Peyer's patch (tissue), 4 donors: ENCODE results near the gene NTSR2. TPM values are rescaled to one million over a fixed set of nuclear protein-coding genes. Genes with fewer than 3 reads are reported as not detected.

Experiments
- DNase-seq, 3 donors: peaks; one replicate each; pipeline ENCODE4 v3.0.0-alpha.2; 2017 to 2019
- H3K27ac ChIP-seq, 4 donors: fragments of 200-600 bp; sonication (generic); one replicate each; pipeline ENCODE4 v1.5.1; 2016 to 2019
- H3K27me3 ChIP-seq, 2 donors: fragments of 200-600 bp; sonication (generic); one replicate each; pipeline ENCODE4 v1.5.1; 2019
- H3K36me3 ChIP-seq, 3 donors: fragments of 200-600 bp; sonication (generic); one replicate each; pipeline ENCODE4 v1.5.1; 2016 to 2019
- H3K4me1 ChIP-seq, 4 donors: fragments of 200-600 bp; sonication (generic); one replicate each; pipeline ENCODE4 v1.5.1; 2016 to 2019
- H3K4me3 ChIP-seq, 4 donors: fragments of 200-600 bp; sonication (generic); 1 replicate in 3 of 4; 2 replicates in 1 of 4; pipeline ENCODE4 v1.5.1; 2016 to 2019; ENCODE audit warnings: mild to moderate bottlenecking in 1 of 4
- H3K9me3 ChIP-seq, 4 donors: fragments of 200-600 bp; sonication (generic); one replicate each; pipeline ENCODE4 v1.5.1; 2016 to 2019; ENCODE audit warnings: mild to moderate bottlenecking in 1 of 4
- POLR2A ChIP-seq, 2 donors: fragments of 450-650 bp; IDR thresholded peaks; one replicate each; pipeline ENCODE4 v1.5.1; 2017; ENCODE audit warnings: antibody characterized with exemption in 2 of 2, mild to moderate bottlenecking in 2 of 2, moderate library complexity in 2 of 2
- total RNA-seq, 4 donors: library from RNA; depleted of rRNA; stranded (reverse); fragments of >200 nt; gene quantifications; one replicate each; pipeline ENCODE4 v1.1.0, GENCODE V29; 2016
- TF ChIP-seq, protein P1 (sequence below), 6 experiments: fragments of 450-650 bp in 4 of 6; fragments of 200-600 bp in 2 of 6; sonication (generic) in 1 of 6; IDR thresholded peaks; one replicate each; pipeline ENCODE4 v1.5.1; 2017 to 2019; ENCODE audit warnings: antibody characterized with exemption in 6 of 6, mild to moderate bottlenecking in 3 of 6, moderate library complexity in 1 of 6

Gene NTSR2
- total RNA-seq, 4 donors from 2014 or later = not detected

DNA sequence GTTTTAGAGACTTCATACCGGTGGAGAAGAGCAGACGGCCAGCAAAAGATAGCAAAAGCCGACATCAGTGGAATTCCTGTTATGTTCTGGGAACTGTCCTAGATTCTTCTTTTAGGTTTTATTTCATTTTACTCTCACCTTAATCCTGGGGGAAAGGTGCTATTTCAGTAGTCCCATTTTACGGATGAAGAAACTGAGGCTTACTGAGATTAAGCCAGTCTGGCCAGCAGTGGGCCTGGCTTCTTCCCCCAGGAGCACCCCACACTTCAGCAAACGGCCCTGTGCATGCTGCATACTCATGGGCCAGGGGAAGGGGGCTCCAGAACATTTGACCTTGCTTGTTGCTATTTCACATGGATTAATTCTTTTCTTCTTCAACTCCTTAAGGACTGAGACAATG is 56.7 kb downstream of the NTSR2 start:
- Histone ChIP-seq H3K27me3 (no peaks in the 10 kb centered on the region), H3K27ac (no peak overlapping the region), H3K4me1 (no peaks in the 10 kb centered on the region), H3K4me3 (no peak overlapping the region), H3K9me3 (no peaks in the 10 kb centered on the region), H3K36me3 (no peaks in the 10 kb centered on the region)
- no peak for DNase-seq
- TF ChIP-seq, protein P1, sequence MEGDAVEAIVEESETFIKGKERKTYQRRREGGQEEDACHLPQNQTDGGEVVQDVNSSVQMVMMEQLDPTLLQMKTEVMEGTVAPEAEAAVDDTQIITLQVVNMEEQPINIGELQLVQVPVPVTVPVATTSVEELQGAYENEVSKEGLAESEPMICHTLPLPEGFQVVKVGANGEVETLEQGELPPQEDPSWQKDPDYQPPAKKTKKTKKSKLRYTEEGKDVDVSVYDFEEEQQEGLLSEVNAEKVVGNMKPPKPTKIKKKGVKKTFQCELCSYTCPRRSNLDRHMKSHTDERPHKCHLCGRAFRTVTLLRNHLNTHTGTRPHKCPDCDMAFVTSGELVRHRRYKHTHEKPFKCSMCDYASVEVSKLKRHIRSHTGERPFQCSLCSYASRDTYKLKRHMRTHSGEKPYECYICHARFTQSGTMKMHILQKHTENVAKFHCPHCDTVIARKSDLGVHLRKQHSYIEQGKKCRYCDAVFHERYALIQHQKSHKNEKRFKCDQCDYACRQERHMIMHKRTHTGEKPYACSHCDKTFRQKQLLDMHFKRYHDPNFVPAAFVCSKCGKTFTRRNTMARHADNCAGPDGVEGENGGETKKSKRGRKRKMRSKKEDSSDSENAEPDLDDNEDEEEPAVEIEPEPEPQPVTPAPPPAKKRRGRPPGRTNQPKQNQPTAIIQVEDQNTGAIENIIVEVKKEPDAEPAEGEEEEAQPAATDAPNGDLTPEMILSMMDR (IDR thresholded peaks at IDR 0.05) = no peak

DNA sequence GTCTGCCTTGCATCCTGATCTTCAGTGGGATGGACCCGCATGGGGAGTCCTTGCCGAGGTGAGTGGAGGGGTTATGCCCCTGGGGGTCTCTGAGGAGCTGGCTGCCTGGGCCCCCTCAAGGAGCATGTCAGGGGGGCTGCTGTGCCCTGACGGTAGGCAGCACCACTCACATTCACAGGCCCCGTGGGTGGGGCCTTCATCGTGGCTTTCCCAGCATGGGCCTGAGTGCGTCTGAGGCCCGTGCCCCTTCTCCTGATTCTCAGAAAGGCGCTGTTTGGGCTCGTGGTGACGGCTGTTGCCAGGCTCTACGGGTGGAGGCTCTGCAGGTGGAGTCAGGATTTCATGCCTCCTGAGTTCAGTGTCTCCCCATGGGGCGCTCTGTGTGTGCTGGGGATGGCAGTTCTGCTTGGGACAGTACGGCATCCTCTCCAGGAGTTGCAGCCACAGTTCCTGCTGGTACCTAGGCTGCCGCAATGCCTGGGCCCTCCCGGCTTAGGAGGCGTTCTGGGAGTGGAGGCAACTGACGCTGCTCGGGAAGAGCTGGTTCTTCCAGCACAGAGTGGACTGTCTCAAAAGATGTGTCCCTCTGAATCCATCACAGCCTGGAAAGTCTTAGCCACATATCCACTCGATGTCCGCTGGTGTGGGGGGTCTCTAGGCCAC is 57.3 kb downstream of the NTSR2 start:
- Histone ChIP-seq H3K27me3 (no peaks in the 10 kb centered on the region), H3K4me1 (no peaks in the 10 kb centered on the region), H3K27ac (no peak overlapping the region), H3K36me3 (no peaks in the 10 kb centered on the region), H3K9me3 (no peaks in the 10 kb centered on the region), H3K4me3 (no peak overlapping the region)
- DNase-seq = no peak
- TF ChIP-seq, protein P1 (IDR thresholded peaks at IDR 0.05) = no peak
- TF ChIP-seq POLR2A (IDR thresholded peaks at IDR 0.05) = no peak

DNA sequence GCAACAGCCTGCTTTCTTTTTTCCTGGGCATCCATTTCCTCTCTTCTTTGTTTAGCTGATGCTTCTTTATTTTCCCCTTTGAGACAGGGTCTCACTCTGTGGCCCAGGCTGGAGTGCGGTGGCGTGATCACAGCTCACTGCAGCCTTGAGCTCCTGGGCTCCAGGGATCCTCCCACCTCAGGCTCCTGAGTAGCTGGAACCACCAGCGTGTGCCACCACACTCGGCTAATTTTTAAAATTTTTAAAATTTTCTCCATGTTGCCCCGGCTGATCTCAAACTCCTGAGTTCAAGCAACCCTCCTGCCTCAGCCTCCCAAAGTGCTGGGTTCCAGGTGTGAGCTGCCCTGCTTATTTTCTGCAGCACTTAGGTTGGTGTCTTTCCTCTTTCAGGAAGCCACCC is 58.7 kb downstream of the NTSR2 start:
- Histone ChIP-seq H3K4me3 (no peak overlapping the region), H3K4me1 (no peaks in the 10 kb centered on the region), H3K27ac (no peak overlapping the region), H3K9me3 (no peaks in the 10 kb centered on the region), H3K36me3 (no peaks in the 10 kb centered on the region), H3K27me3 (no peaks in the 10 kb centered on the region)
- DNase-seq = no peak
- TF ChIP-seq, protein P1 (IDR thresholded peaks at IDR 0.05) = no peak
- no peak for TF ChIP-seq POLR2A (IDR thresholded peaks at IDR 0.05)

DNA sequence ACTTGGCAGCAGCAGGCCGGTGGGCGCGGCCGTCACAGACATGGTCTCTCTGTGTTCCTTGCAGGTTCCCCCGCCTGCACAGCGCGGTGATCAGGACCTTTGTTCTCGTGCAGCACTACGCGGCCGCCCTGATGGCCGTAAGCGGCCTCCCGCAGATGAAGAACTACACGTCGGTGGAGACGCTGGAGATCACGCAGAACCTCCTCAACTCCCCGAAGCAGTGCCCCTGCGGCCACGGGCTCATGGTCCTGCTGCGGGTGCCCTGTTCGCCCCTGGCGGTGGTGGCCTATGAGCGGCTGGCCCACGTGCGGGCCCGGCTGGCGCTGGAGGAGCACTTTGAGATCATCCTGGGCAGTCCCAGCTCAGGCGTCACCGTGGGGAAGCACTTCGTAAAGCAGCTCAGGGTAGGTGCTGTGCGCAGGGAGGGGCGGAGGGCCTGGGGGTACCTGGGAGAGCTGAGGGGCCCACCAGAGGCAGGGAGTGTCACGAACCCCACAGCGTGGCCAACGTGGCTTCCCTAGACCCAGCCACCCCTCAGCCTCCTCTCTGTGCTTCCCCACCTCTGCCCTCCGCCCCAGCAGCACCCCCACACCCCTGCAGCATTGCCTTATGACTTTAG is 59.3 kb downstream of the NTSR2 start:
- no peaks in the 10 kb centered on the region for H3K9me3 ChIP-seq
- no peak overlapping the region for H3K4me3 ChIP-seq
- no peak overlapping the region for H3K27ac ChIP-seq
- DNase-seq = no peak
- H3K4me1 ChIP-seq = no peaks in the 10 kb centered on the region
- H3K27me3 ChIP-seq = no peaks in the 10 kb centered on the region
- H3K36me3 ChIP-seq = no peaks in the 10 kb centered on the region
- TF ChIP-seq, protein P1 (IDR thresholded peaks at IDR 0.05) = no peak
- TF ChIP-seq POLR2A (IDR thresholded peaks at IDR 0.05) = no peak

Other genes with a start within 250 kb of the NTSR2 start
- gene E2F6, start 204.0 kb downstream of the NTSR2 start, total RNA-seq = 10 to 100 TPM in 1 of 4 donors, 1 to 10 TPM in 3; 6.3 to 10.2 (median 6.8) TPM
- gene GREB1, start 136.2 kb downstream of the NTSR2 start, total RNA-seq = 1 to 10 TPM in 3 of 4 donors, under 1 TPM in 1; 0.88 to 4.1 (median 1.9) TPM
- gene LPIN1, start 76.4 kb upstream of the NTSR2 start, total RNA-seq = 10 to 100 TPM; 28.7 to 69.3 (median 44.0) TPM